B cell (primary cell): ENCODE data around the gene NSDHL. TPM values are rescaled to one million over a fixed set of nuclear protein-coding genes. Genes with fewer than 3 reads are reported as not detected.

Source experiments
- ATAC-seq: fragments of 200-7000 bp; cut with Tn5 transposase; one replicate; pipeline ENCODE4 v1.10.0; 2021; ENCODE audit warnings: low read depth, mild to moderate bottlenecking, moderate number of reproducible peaks, moderate library complexity
- CTCF ChIA-PET: fragments of 350-600 bp; sonication (Branson Sonifier 250); formaldehyde crosslinking; loops from one replicate; lab custom pipeline; 2021; ENCODE audit warnings: antibody characterized with exemption, inconsistent platforms; lab: Charles Lee
- POLR2A ChIA-PET: fragments of 350-600 bp; sonication (Branson Sonifier 250); formaldehyde crosslinking; loops from one replicate; lab custom pipeline; 2021; ENCODE audit warnings: antibody characterized with exemption; lab: Charles Lee
- DNase-seq: peaks from one replicate; pipeline ENCODE4 v3.0.0; 2013
- H2AFZ ChIP-seq: 2 replicates; pipeline ENCODE4 v1.6.1; 2012; ENCODE audit warnings: mild to moderate bottlenecking, low read depth, low read length; ENCODE audit not compliant: insufficient read depth, poor library complexity, severe bottlenecking
- H3K27ac ChIP-seq, 2 donors: 1 replicate in 1 of 2; 2 replicates in 1 of 2; pipeline ENCODE4 v1.5.1; 2012 to 2013; ENCODE audit warnings: low read length in 2 of 2, mild to moderate bottlenecking in 2 of 2, moderate library complexity in 1 of 2
- H3K27me3 ChIP-seq, 4 experiments: fragments of 200-600 bp in 1 of 4; sonication (generic) in 1 of 4; replicated peaks in 1 of 4; 1 replicate in 2 of 4; 2 replicates in 2 of 4; pipeline versions ENCODE4 v1.6.1 to v1.7.0; 2013 to 2016; ENCODE audit warnings: low read length in 3 of 4, mild to moderate bottlenecking in 2 of 4, mixed read lengths in 1 of 4, moderate library complexity in 1 of 4; ENCODE audit not compliant: insufficient read depth in 4 of 4, control insufficient read depth in 3 of 4; ENCODE audit errors: control extremely low read depth in 1 of 4
- H3K36me3 ChIP-seq, 2 experiments: replicated peaks in 1 of 2; 1 replicate in 1 of 2; 2 replicates in 1 of 2; pipeline versions ENCODE4 v1.6.1 to v1.7.1; 2013; ENCODE audit warnings: low read length in 1 of 2; ENCODE audit not compliant: insufficient read depth in 2 of 2, control insufficient read depth in 1 of 2; ENCODE audit errors: control extremely low read depth in 1 of 2, extremely low read depth in 1 of 2
- H3K4me1 ChIP-seq, 2 donors: fragments of 200-600 bp in 1 of 2; sonication (generic) in 1 of 2; 1 replicate in 1 of 2; 2 replicates in 1 of 2; pipeline versions ENCODE4 v1.5.1 to v1.6.1; 2013 to 2017; ENCODE audit warnings: low read length in 2 of 2; ENCODE audit not compliant: control insufficient read depth in 2 of 2, insufficient read depth in 2 of 2
- H3K4me2 ChIP-seq: replicated peaks from 2 replicates; pipeline ENCODE3; 2012; ENCODE audit warnings: mild to moderate bottlenecking, low read depth, low read length; ENCODE audit not compliant: poor library complexity, severe bottlenecking
- H3K4me3 ChIP-seq, 5 experiments: fragments of 200-600 bp in 1 of 5; sonication (generic) in 1 of 5; 1 replicate in 3 of 5; 2 replicates in 2 of 5; pipeline versions ENCODE4 v1.5.1 to v1.7.0; 2011 to 2016; ENCODE audit warnings: low read length in 4 of 5, mild to moderate bottlenecking in 4 of 5, low read depth in 2 of 5, control low read depth in 1 of 5, moderate library complexity in 1 of 5; ENCODE audit not compliant: insufficient read depth in 1 of 5; ENCODE audit errors: control extremely low read depth in 1 of 5, extremely low read depth in 1 of 5
- H3K79me2 ChIP-seq: fragments of 200-600 bp; sonication (generic); one replicate; pipeline ENCODE4 v1.6.0; 2016; ENCODE audit warnings: low read length; ENCODE audit not compliant: control insufficient read depth, insufficient read depth
- H3K9ac ChIP-seq: fragments of 200-600 bp; sonication (generic); 2 replicates; pipeline ENCODE4 v1.6.1; 2017; ENCODE audit warnings: mild to moderate bottlenecking, low read length, moderate library complexity
- H3K9me3 ChIP-seq, 3 donors: one replicate each; pipeline versions ENCODE4 v1.6.1 to v1.7.1; 2013; ENCODE audit warnings: low read length in 2 of 3; ENCODE audit not compliant: control insufficient read depth in 2 of 3, insufficient read depth in 1 of 3; ENCODE audit errors: control extremely low read depth in 1 of 3
- H4K20me1 ChIP-seq: 2 replicates; pipeline ENCODE4 v1.6.0; 2012; ENCODE audit warnings: mild to moderate bottlenecking, low read length; ENCODE audit not compliant: insufficient read depth, control insufficient read depth, poor library complexity, severe bottlenecking
- H3K27ac Mint-ChIP-seq: one replicate; pipeline ENCODE4 v1.8.0; 2021; ENCODE audit warnings: mixed read lengths
- H3K27me3 Mint-ChIP-seq: one replicate; pipeline ENCODE4 v1.8.0; 2021; ENCODE audit warnings: mixed read lengths
- H3K4me1 Mint-ChIP-seq: one replicate; pipeline ENCODE4 v1.8.0; 2021; ENCODE audit warnings: mixed read lengths
- H3K4me3 Mint-ChIP-seq: one replicate; pipeline ENCODE4 v1.8.0; 2021; ENCODE audit warnings: mixed read lengths
- H3K9me3 Mint-ChIP-seq: one replicate; pipeline ENCODE4 v1.8.0; 2022; ENCODE audit warnings: mixed read lengths; ENCODE audit not compliant: insufficient read depth
- EZH2 ChIP-seq: IDR thresholded peaks from 2 replicates; pipeline ENCODE4 v1.6.1; 2012; ENCODE audit warnings: borderline replicate concordance, low read depth, mild to moderate bottlenecking, moderate library complexity, low read length; ENCODE audit not compliant: insufficient read depth, poor library complexity, severe bottlenecking
- WGBS: methylation state at CpG from one replicate; pipeline ENCODE4 v1.1.5; 2013; ENCODE audit warnings: missing lambda C conversion rate; ENCODE audit not compliant: insufficient coverage; 5-methylcytosine and 5-hydroxymethylcytosine counted together
- intact Hi-C: fragments of 100-400 bp; cut with micrococcal nuclease; formaldehyde crosslinking; loops from one replicate; pipeline ENCODE4 v1.10.0; 2022
- polyA plus RNA-seq: library from polyadenylated mRNA; depleted of rRNA; stranded (reverse); fragments of >200 nt; gene quantifications from 2 replicates; pipeline ENCODE4 v1.2.3, GENCODE V29; 2012
- total RNA-seq, 2 donors: library from RNA; stranded (reverse); fragments of 120-200 nt in 1 of 2; gene quantifications; 1 replicate in 1 of 2; 2 replicates in 1 of 2; pipeline versions ENCODE4 v1.2.3 to v1.2.4, GENCODE V29; 2013 to 2022
- TF ChIP-seq, protein P1 (sequence below): fragments of 200-600 bp; IDR thresholded peaks from one replicate; pipeline ENCODE4 v1.8.0; 2022; ENCODE audit warnings: antibody characterized with exemption, mild to moderate bottlenecking

The NSDHL gene
- total and polyA plus RNA-seq, 2 donors (not counting 1 experiment from before 2014, with no cell fraction given): 4.9 to 10.3 TPM

DNA sequence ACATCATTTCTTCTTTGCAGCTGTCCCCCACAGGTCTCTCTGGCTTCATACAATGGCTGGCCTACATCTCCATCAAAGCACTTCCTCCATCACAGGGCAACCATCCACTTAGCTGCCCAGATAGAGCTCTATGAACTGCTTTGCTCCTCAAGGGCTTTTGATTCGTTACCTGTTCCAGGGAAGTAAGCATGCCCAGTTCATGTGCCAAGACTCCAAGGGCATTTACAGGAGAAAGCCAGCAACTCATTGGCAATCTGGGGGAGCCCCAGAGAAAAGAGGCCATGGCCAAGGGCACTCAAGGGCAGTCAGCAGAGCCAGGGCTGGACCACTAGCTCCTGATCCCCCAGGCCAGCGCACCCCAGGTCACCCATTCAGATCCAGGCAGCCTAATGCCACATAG, 42.5 kb downstream of the NSDHL start:
- CTCF ChIA-PET: no interaction called here

DNA sequence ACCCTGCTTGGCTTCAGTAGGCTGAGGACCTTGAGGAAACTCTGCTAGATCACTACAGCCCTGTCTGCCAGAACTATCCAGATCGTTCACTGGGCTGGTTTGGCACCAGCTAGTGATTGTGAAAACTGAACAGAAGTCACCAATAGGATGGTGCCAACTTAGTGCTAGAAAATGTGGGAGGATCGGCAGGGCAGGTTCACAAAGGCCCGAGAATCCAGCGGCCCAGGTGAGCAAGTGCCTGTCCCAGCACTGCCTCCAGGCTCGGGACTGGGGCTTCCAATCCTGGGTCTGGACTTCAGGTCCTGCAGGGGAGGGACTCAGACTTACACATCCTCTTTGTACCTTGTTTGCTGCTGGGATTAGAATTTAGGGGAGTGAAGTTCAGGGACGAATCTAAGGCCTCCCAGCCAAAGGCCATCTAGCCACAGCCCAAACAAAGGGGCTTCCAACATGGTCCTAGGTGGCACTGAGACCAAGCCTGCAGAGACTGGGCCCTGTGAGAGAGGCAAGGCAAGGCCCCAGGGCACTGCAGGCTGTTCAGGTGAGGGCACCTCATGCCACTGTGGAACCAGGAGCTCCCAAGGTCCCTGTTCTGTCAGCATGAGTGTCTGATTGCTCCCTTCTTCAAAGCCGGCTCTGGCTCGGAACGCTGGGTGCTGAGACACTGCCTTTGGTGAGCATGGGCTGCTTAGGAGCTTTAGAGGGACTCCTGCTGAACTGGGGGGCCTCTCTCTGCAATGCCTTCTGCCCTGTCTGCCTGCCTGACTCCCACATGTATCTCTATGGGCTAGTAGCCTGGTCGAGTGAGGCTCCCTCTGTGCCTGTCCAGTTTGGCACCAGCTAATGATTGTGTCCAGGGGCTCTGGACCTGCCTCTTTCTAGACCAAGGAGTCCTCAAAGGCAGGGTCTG, 46.3 kb downstream of the NSDHL start:
- no peak for ATAC-seq
- no peaks in the 10 kb centered on the region for H3K9me3 Mint-ChIP-seq
- TF ChIP-seq EZH2: no peak
- TF ChIP-seq, protein P1, sequence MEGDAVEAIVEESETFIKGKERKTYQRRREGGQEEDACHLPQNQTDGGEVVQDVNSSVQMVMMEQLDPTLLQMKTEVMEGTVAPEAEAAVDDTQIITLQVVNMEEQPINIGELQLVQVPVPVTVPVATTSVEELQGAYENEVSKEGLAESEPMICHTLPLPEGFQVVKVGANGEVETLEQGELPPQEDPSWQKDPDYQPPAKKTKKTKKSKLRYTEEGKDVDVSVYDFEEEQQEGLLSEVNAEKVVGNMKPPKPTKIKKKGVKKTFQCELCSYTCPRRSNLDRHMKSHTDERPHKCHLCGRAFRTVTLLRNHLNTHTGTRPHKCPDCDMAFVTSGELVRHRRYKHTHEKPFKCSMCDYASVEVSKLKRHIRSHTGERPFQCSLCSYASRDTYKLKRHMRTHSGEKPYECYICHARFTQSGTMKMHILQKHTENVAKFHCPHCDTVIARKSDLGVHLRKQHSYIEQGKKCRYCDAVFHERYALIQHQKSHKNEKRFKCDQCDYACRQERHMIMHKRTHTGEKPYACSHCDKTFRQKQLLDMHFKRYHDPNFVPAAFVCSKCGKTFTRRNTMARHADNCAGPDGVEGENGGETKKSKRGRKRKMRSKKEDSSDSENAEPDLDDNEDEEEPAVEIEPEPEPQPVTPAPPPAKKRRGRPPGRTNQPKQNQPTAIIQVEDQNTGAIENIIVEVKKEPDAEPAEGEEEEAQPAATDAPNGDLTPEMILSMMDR: no peak

More for the DNA sequence above, 42.5 kb downstream of the NSDHL start:
- H3K27me3 Mint-ChIP-seq: no peaks in the 10 kb centered on the region
- Histone ChIP-seq H3K9ac (no peak overlapping the region), H3K4me2 (no peak overlapping the region), H3K4me3 (no peak overlapping the region), H3K36me3 (no peaks in the 10 kb centered on the region), H3K4me1 (peaks cover 0 to 6% of the 10 kb centered on the region in 2 donors), H3K27me3 (no peaks in the 10 kb centered on the region), H2AFZ (no peak overlapping the region), H4K20me1 (no peaks in the 10 kb centered on the region), H3K9me3 (peaks cover 0 to 9% (median 0%) of the 10 kb centered on the region in 3 donors), H3K79me2 (no peaks in the 10 kb centered on the region), H3K27ac (no peak overlapping the region)
- H3K4me3 Mint-ChIP-seq: no peak overlapping the region
- 100% methylated on average over 1 of the region's 2 CpGs for WGBS
- no peak overlapping the region for H3K27ac Mint-ChIP-seq
- intact Hi-C loops: no loop called here
- DNase-seq (no peak), ATAC-seq (no peak)
- H3K4me1 Mint-ChIP-seq: peaks cover 11% of the 10 kb centered on the region
- H3K9me3 Mint-ChIP-seq: no peaks in the 10 kb centered on the region
- POLR2A ChIA-PET: no interaction called here
- TF ChIP-seq EZH2: no peak
- TF ChIP-seq, protein P1: no peak

More for the DNA sequence above, 46.3 kb downstream of the NSDHL start:
- Mint-ChIP-seq H3K27me3 (no peaks in the 10 kb centered on the region), H3K4me1 (peaks cover 4% of the 10 kb centered on the region), H3K4me3 (no peak overlapping the region), H3K27ac (no peak overlapping the region)
- Histone ChIP-seq H4K20me1 (no peaks in the 10 kb centered on the region), H3K27me3 (no peaks in the 10 kb centered on the region), H3K4me2 (no peak overlapping the region), H3K4me1 (peaks cover 0 to under 1% of the 10 kb centered on the region in 2 donors), H3K79me2 (no peaks in the 10 kb centered on the region), H3K36me3 (no peaks in the 10 kb centered on the region), H3K9me3 (no peaks in the 10 kb centered on the region), H3K9ac (no peak overlapping the region), H3K4me3 (no peak overlapping the region), H3K27ac (no peak overlapping the region), H2AFZ (no peak overlapping the region)
- POLR2A ChIA-PET: no interaction called here
- 90% methylated on average over 3 of the region's 10 CpGs for whole genome bisulfite sequencing
- no peak for DNase-seq
- intact Hi-C loops: no loop called here
- CTCF ChIA-PET: no interaction called here
